ENCODE results near the gene MAP3K12.
A peak's percentile ranks its signal among the peaks of the same experiment; 100 is the strongest.
"Not testable (repeated sequence)": the region's sequence is repeated elsewhere in the genome, so short reads cannot be mapped to it uniquely, and the experiment has no call there.

The MAP3K12 gene

DNA sequence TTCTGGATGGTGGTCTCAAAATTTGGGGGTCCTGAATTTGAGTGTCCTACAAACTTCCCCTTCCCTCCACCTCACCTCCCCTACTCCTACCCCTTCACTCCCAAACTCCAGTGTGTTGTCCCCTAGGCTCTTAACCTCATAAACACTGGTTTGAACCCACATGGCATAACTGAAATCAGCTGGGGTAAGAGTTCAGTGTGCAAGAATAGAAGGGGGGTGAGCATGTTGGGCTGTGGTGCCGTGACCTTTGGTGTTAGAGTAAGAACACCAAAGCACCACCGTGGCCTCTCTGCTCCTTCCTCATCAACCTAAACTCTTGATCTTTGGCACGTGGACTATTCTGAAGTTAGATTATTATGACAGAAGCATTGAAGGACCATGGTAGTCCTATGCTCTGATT, 36.3 kb downstream of the MAP3K12 start:
- DNase-seq, result no peak
- TF ChIP-seq GATA1 (IDR thresholded peaks at IDR 0.05; ENCODE audit: low read depth, low read length) (no peak), POLR2A (IDR thresholded peaks at IDR 0.05; ENCODE audit: low read length) (no peak)

GRCh38 chr12:53461591-53461990, 37.7 kb downstream of the MAP3K12 start:
- no peak for DNase-seq
- TF ChIP-seq POLR2A (IDR thresholded peaks at IDR 0.05; ENCODE audit: low read length) (no peak), GATA1 (IDR thresholded peaks at IDR 0.05; ENCODE audit: low read depth, low read length) (no peak)

DNA sequence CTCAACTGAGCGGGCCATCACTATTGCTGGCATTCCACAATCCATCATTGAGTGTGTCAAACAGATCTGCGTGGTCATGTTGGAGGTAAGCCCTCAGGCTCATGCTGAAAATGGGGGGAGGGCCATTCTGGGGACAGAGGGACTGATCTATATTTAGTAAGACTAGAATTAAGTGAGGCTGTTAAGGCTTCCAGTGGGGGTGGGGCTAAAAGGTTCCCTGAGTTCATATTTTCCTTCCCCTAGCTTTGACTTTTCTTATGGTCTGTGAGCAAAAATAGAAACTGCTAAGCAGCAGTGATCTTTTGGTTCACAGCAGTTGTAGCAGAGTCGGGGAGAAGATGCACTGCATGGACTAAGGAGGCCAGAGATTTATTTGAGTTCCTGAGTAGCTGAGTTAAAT, 38.2 kb downstream of the MAP3K12 start:
- no peak for DNase-seq
- TF ChIP-seq GATA1 (IDR thresholded peaks at IDR 0.05; ENCODE audit: low read depth, low read length) (no peak), POLR2A (IDR thresholded peaks at IDR 0.05; ENCODE audit: low read length) (no peak)

- no peak for DNase-seq
- no peak for TF ChIP-seq GATA1 (IDR thresholded peaks at IDR 0.05; ENCODE audit: low read depth, low read length)
- no peak for TF ChIP-seq POLR2A (IDR thresholded peaks at IDR 0.05; ENCODE audit: low read length)
Observed at GRCh38 chr12:53459097-53459496, 40.2 kb downstream of the MAP3K12 start.

DNA sequence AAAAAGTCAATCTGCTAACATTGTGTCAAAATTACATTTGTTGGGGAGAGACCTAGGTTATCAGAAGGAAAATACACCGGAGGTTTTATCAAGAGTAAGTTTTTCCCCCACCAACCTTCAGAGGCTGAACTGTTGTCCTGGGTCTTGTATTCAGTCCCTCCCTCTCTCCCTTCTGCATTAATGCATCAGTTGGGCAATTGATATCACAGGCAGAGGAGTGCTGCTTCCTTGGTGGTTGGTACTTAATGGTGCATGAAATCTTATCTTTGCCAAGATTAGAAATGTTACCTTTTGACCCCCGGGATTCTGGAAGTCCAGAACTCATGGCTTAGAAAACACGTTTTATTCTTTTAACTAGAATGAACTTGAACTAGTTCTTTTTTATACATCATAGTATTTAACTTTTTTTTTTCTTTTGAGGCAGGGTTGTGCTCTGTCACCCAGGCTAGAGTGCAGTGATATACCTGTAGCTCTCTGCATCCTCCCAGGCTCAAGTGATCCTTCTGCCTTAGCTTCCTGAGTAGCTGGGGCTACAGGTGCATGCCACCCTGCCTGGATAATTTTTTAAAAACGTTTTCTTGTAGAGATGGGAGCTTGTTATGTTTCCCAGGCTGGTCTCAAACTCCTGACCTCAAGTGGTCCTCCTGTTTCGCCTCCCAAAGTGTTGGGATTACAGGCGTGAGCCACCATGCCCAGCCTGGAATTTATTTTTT, 42.4 kb downstream of the MAP3K12 start:
- no peak for TF ChIP-seq GATA1 (IDR thresholded peaks at IDR 0.05; ENCODE audit: low read depth, low read length)
- no peak for TF ChIP-seq POLR2A (IDR thresholded peaks at IDR 0.05; ENCODE audit: low read length)

GRCh38 chr12:53454707-53455106, 44.6 kb downstream of the MAP3K12 start:
- TF ChIP-seq GATA1 (IDR thresholded peaks at IDR 0.05; ENCODE audit: low read depth, low read length) (no peak), POLR2A (IDR thresholded peaks at IDR 0.05; ENCODE audit: low read length) (no peak)

More for the DNA sequence above, 42.4 kb downstream of the MAP3K12 start:
- no peak for DNase-seq

GRCh38 chr12:53453953-53454640, 45.2 kb downstream of the MAP3K12 start:
- DNase-seq, result no peak
- TF ChIP-seq GATA1 (IDR thresholded peaks at IDR 0.05; ENCODE audit: low read depth, low read length) (no peak), POLR2A (IDR thresholded peaks at IDR 0.05; ENCODE audit: low read length) (peak; percentile 24)

More at GRCh38 chr12:53454707-53455106, 44.6 kb downstream of the MAP3K12 start:
- no peak for DNase-seq

- DNase-seq, result peak; percentile 90 to 96
- no peak for TF ChIP-seq POLR2A (IDR thresholded peaks at IDR 0.05; ENCODE audit: low read length)
- no peak for TF ChIP-seq GATA1 (IDR thresholded peaks at IDR 0.05; ENCODE audit: low read depth, low read length)
Observed at GRCh38 chr12:53452159-53453077, 46.8 kb downstream of the MAP3K12 start.

GRCh38 chr12:53451661-53452158, 47.5 kb downstream of the MAP3K12 start, which contains the start of gene PCBP2:
PCBP2 (plus strand) TSS chr12:53452102; CDS start chr12:53454801, 2,699 bp downstream.
- TF ChIP-seq GATA1 (IDR thresholded peaks at IDR 0.05; ENCODE audit: low read depth, low read length), result no peak
- peak; percentile 84 for TF ChIP-seq POLR2A (IDR thresholded peaks at IDR 0.05; ENCODE audit: low read length)
- DNase-seq, result peak; percentile 99 to 100

GRCh38 chr12:53450936-53451335, 48.3 kb downstream of the MAP3K12 start:
- DNase-seq, result no peak
- TF ChIP-seq GATA1 (IDR thresholded peaks at IDR 0.05; ENCODE audit: low read depth, low read length) (no peak), POLR2A (IDR thresholded peaks at IDR 0.05; ENCODE audit: low read length) (no peak)

GRCh38 chr12:53444593-53445325, 54.5 kb downstream of the MAP3K12 start:
- DNase-seq, result not testable (repeated sequence)

GRCh38 chr12:53443955-53444354, 55.3 kb downstream of the MAP3K12 start:
- TF ChIP-seq POLR2A (IDR thresholded peaks at IDR 0.05; ENCODE audit: low read length) (no peak), GATA1 (IDR thresholded peaks at IDR 0.05; ENCODE audit: low read depth, low read length) (no peak)
- DNase-seq, result no peak
